Central memory CD8-positive, alpha-beta T cell (primary cell): ENCODE measurements around the gene INPP5K.
"Not testable (repeated sequence)": the region's sequence is repeated elsewhere in the genome, so short reads cannot be mapped to it uniquely, and the experiment has no call there.

Source experiments
- ATAC-seq: fragments of 150-1000 bp; cut with Tn5 transposase; replicated peaks from 2 replicates; pipeline ENCODE4 v1.10.0; 2022; ENCODE audit warnings: mild to moderate bottlenecking, moderate FRiP score, moderate number of reproducible peaks; ENCODE audit not compliant: poor library complexity, severe bottlenecking; ENCODE audit errors: extremely low read depth
- DNase-seq, 2 donors: peaks; one replicate each; pipeline ENCODE4 v3.0.0; 2021; ENCODE audit warnings: low spot score in 2 of 2
- H3K27ac Mint-ChIP-seq: one replicate; pipeline ENCODE4 v1.8.0; 2022; ENCODE audit warnings: low read depth, mild to moderate bottlenecking, moderate library complexity, mixed read lengths
- H3K27me3 Mint-ChIP-seq: one replicate; pipeline ENCODE4 v1.8.0; 2022; ENCODE audit warnings: mixed read lengths
- H3K36me3 Mint-ChIP-seq: one replicate; pipeline ENCODE4 v1.8.0; 2022; ENCODE audit warnings: mild to moderate bottlenecking, moderate library complexity, mixed read lengths; ENCODE audit not compliant: insufficient read depth
- H3K4me1 Mint-ChIP-seq: one replicate; pipeline ENCODE4 v1.8.0; 2022; ENCODE audit warnings: mixed read lengths
- H3K4me3 Mint-ChIP-seq: one replicate; pipeline ENCODE4 v1.8.0; 2022; ENCODE audit warnings: mild to moderate bottlenecking, moderate library complexity, mixed read lengths
- H3K9me3 Mint-ChIP-seq: one replicate; pipeline ENCODE4 v1.8.0; 2022; ENCODE audit warnings: mixed read lengths

INPP5K gene

GRCh38 chr17:1455797-1456599 is 60.4 kb downstream of the INPP5K start, which contains the start of gene CRK:
TSS of gene CRK (minus strand) at chr17:1456232. CDS start at chr17:1456117, 115 bp downstream.
- DNase-seq (peak; percentile 96 to 97), ATAC-seq (peak; percentile 89)
- Mint-ChIP-seq H3K27ac (peak within 1 kb of the TSS; percentile 70), H3K27me3 (peaks cover 8% of the 10 kb centered on the region), H3K36me3 (peaks cover 8% of the 10 kb centered on the region), H3K9me3 (no peaks in the 10 kb centered on the region), H3K4me3 (peak within 1 kb of the TSS; percentile 84), H3K4me1 (peaks cover 36% of the 10 kb centered on the region)

GRCh38 chr17:1455291-1455796 is 61.1 kb downstream of the INPP5K start:
- Mint-ChIP-seq H3K36me3 (peaks cover 8% of the 10 kb centered on the region), H3K27ac (peak overlapping the region; percentile 38), H3K4me1 (peaks cover 36% of the 10 kb centered on the region), H3K9me3 (no peaks in the 10 kb centered on the region), H3K27me3 (peaks cover 8% of the 10 kb centered on the region), H3K4me3 (peak overlapping the region; percentile 84)
- ATAC-seq = peak; percentile 16
- DNase-seq = peak in 1 of 2 donors; percentile 22

- peaks cover 8% of the 10 kb centered on the region for H3K36me3 Mint-ChIP-seq
- H3K27me3 Mint-ChIP-seq = peaks cover 2% of the 10 kb centered on the region
- H3K4me1 Mint-ChIP-seq = peaks cover 38% of the 10 kb centered on the region
- peak overlapping the region; percentile 84 for H3K4me3 Mint-ChIP-seq
- DNase-seq (no peak), ATAC-seq (no peak)
- no peaks in the 10 kb centered on the region for H3K9me3 Mint-ChIP-seq
- no peak overlapping the region for H3K27ac Mint-ChIP-seq
Observed at GRCh38 chr17:1454541-1454940, 61.9 kb downstream of the INPP5K start.

- Mint-ChIP-seq H3K4me3 (peak overlapping the region; percentile 45), H3K4me1 (peaks cover 46% of the 10 kb centered on the region)
- ATAC-seq, H3K27me3 Mint-ChIP-seq, H3K27ac Mint-ChIP-seq, H3K9me3 Mint-ChIP-seq, DNase-seq, H3K36me3 Mint-ChIP-seq: not testable (repeated sequence)
Observed at GRCh38 chr17:1453694-1454093, 62.7 kb downstream of the INPP5K start.

GRCh38 chr17:1452836-1453235 is 63.6 kb downstream of the INPP5K start:
- DNase-seq = no peak
- H3K4me1 Mint-ChIP-seq = peaks cover 48% of the 10 kb centered on the region
- H3K27ac Mint-ChIP-seq = no peak overlapping the region
- no peaks in the 10 kb centered on the region for H3K27me3 Mint-ChIP-seq
- H3K4me3 Mint-ChIP-seq = no peak overlapping the region
- peaks cover 9% of the 10 kb centered on the region for H3K36me3 Mint-ChIP-seq
- no peak for ATAC-seq
- H3K9me3 Mint-ChIP-seq = no peaks in the 10 kb centered on the region

- peaks cover 16% of the 10 kb centered on the region for H3K36me3 Mint-ChIP-seq
- not testable (repeated sequence) for H3K27ac Mint-ChIP-seq, H3K27me3 Mint-ChIP-seq, H3K9me3 Mint-ChIP-seq, H3K4me3 Mint-ChIP-seq, DNase-seq, ATAC-seq
- H3K4me1 Mint-ChIP-seq = peaks cover 48% of the 10 kb centered on the region
Observed at GRCh38 chr17:1450261-1450660, 66.2 kb downstream of the INPP5K start.

GRCh38 chr17:1449412-1449967 is 66.9 kb downstream of the INPP5K start:
- H3K27ac Mint-ChIP-seq = peak overlapping the region; percentile 42
- no peaks in the 10 kb centered on the region for H3K9me3 Mint-ChIP-seq
- DNase-seq = no peak
- H3K4me1 Mint-ChIP-seq = peaks cover 43% of the 10 kb centered on the region
- H3K36me3 Mint-ChIP-seq = peaks cover 19% of the 10 kb centered on the region
- no peaks in the 10 kb centered on the region for H3K27me3 Mint-ChIP-seq
- no peak overlapping the region for H3K4me3 Mint-ChIP-seq
- ATAC-seq = no peak

- H3K27ac Mint-ChIP-seq = no peak overlapping the region
Observed at GRCh38 chr17:1447052-1447451, 69.4 kb downstream of the INPP5K start.

GRCh38 chr17:1446201-1446600 is 70.2 kb downstream of the INPP5K start:
- ATAC-seq (no peak), DNase-seq (no peak)
- Mint-ChIP-seq H3K27me3 (no peaks in the 10 kb centered on the region), H3K36me3 (peaks cover 13% of the 10 kb centered on the region), H3K4me1 (peaks cover 25% of the 10 kb centered on the region), H3K4me3 (no peak overlapping the region), H3K27ac (no peak overlapping the region), H3K9me3 (no peaks in the 10 kb centered on the region)

More at GRCh38 chr17:1447052-1447451, 69.4 kb downstream of the INPP5K start:
- DNase-seq (no peak), ATAC-seq (no peak)
- Mint-ChIP-seq H3K4me3 (no peak overlapping the region), H3K27me3 (no peaks in the 10 kb centered on the region), H3K36me3 (peaks cover 13% of the 10 kb centered on the region), H3K9me3 (no peaks in the 10 kb centered on the region), H3K4me1 (peaks cover 25% of the 10 kb centered on the region)

GRCh38 chr17:1445695-1446094 is 70.7 kb downstream of the INPP5K start:
- peaks cover 25% of the 10 kb centered on the region for H3K4me1 Mint-ChIP-seq
- H3K27me3 Mint-ChIP-seq, H3K9me3 Mint-ChIP-seq, DNase-seq, ATAC-seq, H3K4me3 Mint-ChIP-seq: not testable (repeated sequence)
- peaks cover 13% of the 10 kb centered on the region for H3K36me3 Mint-ChIP-seq
- peak overlapping the region; percentile 22 for H3K27ac Mint-ChIP-seq
